Frontal cortex (tissue), 4 donors: Measurements from ENCODE around the gene LYL1. TPM values are rescaled to one million over a fixed set of nuclear protein-coding genes. Genes with fewer than 3 reads are reported as not detected.
A peak's percentile ranks its signal among the peaks of the same experiment; 100 is the strongest.

Experiments
- DNase-seq, 2 donors: peaks; one replicate each; pipeline ENCODE4 v3.0.0; 2012; ENCODE audit warnings: low spot score in 2 of 2
- FAIRE-seq: peaks from 2 replicates; lab custom pipeline; 2012; peaks lifted over from hg19 to GRCh38; lab: Jason Lieb, UNC
- total RNA-seq: library from RNA; depleted of rRNA; stranded (reverse); fragments of >200 nt; gene quantifications from one replicate; pipeline ENCODE4 v1.2.3, GENCODE V29; 2014
- donor health status: control.
- donor health status: control.
- donor health status: control.

Gene LYL1
- total RNA-seq, 1 donor from 2014 or later = 2.9 TPM

- DNase-seq (peak in 1 of 2 donors; percentile 60), FAIRE-seq (no peak)
Measured at GRCh38 chr19:13082192-13083007, 20.3 kb downstream of the LYL1 start.

GRCh38 chr19:13079542-13079986 is 23.1 kb downstream of the LYL1 start:
- FAIRE-seq (no peak), DNase-seq (no peak)

DNA sequence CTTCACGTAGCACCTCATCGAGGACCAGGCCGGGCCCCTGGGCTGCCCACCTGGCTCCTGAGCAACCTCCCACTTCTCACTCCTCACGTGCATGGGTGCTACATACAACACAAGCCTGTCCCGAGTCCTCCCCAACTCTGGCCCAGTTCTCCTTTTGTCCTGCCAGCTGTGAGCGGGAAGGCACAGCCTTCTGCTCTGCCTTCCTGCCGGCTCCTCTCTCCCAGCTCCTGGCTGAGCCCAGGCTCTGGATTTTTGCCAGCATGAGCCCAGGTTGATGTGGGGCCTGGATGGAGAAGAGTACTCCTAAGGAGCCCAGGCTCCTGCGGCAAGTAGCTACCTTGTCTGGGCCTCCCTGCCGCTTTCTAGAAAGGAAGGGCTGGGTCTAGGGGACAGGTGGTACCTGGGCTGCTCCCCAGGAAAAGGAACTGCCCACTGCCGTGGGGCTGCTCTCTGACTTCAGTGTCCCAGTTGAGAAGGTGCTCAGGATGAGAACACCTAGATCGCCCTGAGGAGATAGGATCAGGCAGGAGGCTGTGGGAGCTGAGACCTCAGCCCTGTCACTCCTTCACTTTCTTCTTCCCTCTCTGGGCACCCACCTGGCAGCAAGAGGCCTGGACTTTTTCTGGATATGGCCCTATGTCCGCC is 23.6 kb downstream of the LYL1 start:
- no peak for FAIRE-seq
- DNase-seq = no peak

DNA sequence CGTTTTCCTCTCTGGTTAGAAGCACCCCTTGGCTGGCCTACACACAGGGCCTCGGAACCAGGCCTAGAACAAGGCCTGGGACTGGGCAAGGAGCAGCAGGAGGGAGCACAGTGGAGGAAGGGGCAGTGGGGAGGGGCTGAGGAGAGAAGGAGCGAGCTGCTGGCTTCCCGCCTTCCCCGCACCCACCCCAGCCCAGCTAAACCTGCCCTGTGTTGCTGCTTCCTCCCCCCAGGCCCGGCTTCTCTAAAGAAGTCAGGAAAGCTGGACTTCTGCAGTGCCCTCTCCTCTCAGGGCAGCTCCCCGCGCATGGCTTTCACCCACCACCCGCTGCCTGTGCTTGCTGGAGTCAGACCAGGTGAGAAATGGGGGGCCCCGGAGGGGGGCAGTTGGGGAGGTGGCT is 24.3 kb downstream of the LYL1 start:
- FAIRE-seq (no peak), DNase-seq (no peak)

- FAIRE-seq (no peak), DNase-seq (peak in 1 of 2 donors; percentile 70)
Measured at GRCh38 chr19:13077240-13077639, 25.4 kb downstream of the LYL1 start.

DNA sequence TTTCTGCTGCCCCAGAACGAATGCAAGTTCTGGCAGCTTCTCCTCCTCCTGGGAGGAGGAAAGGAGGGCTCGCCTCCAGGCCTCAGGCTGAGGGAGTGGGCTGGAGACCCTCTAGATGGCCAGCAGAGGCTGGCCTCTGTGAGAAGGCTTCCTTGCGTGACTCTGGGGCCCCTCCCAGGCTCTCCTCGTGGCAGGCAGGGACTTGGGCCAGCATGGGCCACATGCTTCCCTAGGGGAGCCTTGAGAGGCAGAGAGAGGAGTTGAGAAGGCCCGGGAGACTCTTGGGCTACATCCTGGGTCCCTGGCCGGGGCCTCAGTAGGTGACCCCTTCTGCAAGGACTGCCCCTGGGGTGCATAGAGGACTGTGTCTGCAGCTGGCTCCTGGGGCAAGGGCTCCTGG is 25.9 kb downstream of the LYL1 start:
- no peak for DNase-seq
- FAIRE-seq = no peak

DNA sequence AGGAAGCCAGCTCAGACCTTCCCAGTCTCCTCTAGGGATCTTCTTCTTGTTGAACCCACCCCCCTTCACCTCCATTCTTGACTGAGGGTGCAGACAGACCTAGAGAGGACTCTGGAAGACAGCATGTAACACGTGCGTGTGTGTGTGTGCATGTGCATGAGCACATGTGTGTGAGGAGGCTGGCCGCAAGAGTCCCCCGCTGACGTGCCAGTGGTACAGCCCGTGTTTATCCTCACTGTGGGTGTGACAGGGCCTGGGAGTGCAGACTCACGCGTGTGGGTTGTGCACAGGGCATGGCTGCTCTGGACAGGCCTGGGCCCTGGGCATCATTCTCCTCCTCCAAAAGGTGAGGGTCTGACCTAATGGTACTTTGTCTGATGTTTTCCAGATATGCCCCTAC is 26.3 kb downstream of the LYL1 start:
- no peak for DNase-seq
- FAIRE-seq = no peak

GRCh38 chr19:13074378-13074777 is 28.3 kb downstream of the LYL1 start:
- FAIRE-seq (no peak), DNase-seq (no peak)

GRCh38 chr19:13073263-13073662 is 29.4 kb downstream of the LYL1 start:
- FAIRE-seq = no peak
- DNase-seq = no peak

DNA sequence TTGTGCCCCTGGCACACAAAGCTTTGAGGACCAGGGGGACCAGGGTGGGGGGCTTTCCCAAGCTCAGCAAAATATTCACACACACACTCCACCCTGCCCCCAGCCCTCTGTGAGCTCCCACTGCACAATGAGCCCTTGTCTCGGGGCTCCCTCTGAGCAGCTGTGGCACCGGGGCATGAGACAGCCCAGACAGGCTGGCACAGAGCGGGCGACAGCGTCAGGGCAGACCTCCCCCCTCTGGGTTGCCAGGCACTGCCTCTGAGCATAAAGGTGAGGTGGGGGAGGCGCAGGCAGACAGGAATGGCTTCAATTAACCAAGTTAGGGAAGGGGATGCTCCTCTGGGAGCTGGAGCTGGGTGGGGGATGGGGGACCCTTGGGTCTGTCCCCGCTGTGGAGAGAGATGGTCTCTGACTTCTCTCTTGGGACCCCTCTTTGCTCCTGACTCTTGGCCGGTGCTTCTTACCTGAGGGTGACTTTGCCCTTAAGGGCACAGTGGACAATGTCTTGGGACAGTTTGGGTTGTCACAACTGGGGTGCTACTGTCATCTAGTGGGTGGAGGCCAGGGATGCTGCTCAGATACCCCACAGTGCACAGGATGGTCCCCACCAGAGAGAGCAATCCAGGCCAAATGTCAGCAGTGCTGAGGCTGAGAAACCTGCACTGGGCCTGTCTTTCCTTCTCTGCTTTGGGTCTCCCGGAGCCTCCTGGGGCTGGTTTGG is 30.3 kb downstream of the LYL1 start:
- DNase-seq = peak in 1 of 2 donors; percentile 73
- FAIRE-seq = no peak

DNA sequence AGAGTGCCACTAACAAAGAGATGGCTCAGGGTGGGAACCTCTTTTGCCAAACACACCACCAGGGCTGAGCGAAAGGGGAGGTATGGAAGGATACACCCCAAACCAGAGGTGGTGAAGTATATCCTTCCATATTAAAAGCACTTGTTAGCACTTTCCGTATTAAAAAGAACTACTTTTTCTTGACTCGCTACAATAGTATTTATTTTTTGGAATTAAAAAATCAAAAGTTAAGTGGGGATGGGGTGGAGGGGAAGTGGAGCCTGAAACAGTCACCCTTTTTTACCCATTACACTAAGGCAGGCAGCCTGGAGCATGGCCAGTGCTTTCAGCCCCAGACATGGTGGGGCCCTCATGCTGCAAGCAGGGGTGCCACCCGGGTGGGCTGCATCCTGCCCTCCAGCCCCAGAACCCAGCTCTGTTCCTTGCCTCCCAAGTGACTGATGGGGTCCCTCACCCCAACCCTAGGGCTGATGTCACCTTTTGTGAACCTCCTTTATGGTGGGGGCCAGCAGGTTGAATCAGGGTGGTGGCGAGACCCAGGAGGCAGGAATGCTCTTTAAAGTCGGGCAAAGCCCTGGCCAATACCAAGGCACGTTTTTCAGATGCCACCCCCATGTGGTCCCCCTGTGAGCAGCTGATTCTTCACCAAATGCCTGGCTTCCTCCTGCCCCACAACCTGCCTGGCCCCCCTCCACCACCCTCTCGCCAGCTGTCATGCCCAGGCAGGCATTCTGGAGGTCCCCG is 31.0 kb downstream of the LYL1 start:
- FAIRE-seq = no peak

GRCh38 chr19:13070425-13071140 is 32.1 kb downstream of the LYL1 start:
- FAIRE-seq (no peak), DNase-seq (no peak)

More for the DNA sequence above, 31.0 kb downstream of the LYL1 start:
- no peak for DNase-seq

DNA sequence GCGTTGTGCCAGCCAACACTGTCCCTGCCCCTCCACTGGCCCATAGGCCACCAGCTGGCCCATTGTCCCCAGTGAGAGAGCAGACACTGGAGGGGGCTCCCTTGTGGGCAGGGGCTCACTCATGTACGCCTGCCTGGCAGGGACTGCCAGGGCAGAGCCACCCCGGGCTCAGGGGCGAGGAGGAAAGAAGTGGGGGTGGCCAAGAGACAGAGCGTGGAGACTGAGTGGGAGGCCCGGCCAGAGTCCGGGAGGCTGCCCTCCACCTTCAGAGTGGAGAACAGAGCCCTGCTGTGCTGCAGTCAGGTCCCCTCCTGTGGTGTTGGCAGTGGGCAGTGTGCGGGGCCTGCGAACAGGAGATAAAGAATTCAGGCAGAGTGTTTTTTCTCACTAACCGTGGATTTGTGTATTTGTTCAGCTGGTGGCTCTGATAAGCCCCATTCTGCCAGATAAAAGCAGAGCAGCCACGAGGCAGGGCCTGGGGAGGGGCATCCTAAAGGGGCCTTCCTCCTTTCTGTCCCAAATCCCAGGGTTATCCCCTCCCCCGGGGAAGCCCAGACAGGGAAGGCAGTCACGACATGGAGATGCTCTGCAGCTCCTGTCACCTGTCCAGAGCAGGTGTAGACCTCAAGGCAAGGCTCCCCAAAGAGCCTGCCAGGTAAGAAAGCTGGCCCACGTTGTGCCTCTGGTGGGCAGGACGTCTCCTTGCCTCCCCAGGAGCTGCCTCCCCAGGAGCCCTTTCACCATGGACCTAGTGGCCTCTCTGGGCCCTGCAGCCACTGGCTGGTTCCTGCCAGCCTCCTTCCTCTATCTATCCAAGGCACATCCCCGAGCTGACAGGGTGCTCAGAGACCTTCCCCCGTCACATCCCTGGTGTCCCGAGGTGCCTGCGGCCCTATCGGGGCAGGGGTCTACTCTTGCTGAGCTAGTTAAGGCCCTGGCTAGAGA is 33.0 kb downstream of the LYL1 start:
- no peak for DNase-seq
- FAIRE-seq = no peak

- FAIRE-seq (no peak), DNase-seq (no peak)
Measured at GRCh38 chr19:13068085-13068846, 34.4 kb downstream of the LYL1 start.

DNA sequence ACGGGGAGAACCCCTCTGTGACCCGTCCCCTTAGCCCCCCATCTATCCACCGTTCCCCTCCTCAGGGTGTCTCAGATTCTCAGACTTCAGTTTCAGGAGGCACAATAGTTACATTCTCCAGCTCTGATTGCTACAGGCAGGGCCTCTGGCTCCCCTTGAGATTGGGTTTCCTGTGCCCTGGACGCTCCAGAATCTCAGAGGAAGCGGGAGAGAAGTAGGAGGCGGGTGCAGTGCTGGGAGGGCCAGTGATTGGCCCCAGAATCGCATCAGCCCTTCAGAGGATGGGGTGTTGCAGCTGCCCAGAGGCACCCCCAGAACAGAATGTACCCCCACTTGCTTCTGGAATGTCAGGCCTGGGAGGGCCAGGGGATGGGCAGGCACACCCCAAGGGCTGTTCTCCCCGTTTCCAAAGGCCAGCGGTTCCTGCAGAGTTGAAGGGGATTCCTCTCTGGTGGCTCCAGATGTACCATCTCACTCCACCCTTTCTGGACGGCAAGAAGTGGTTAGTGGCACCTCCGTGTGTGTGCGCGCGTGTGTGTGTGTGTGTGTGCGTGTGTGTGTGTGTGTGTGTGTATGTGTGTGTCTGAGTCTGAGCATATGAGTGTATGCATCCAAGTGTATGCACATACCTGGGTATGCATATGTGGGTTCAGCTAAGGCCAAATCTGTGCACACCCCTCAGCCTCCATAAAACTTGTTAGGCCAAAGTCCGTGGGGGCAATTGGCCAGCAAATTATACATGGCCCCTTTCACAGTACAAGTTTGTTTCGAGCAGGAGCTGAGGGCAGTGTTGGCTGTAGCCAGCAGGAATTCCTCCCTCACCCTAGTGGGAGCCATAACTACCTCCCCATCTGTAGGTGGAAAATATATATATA is 35.5 kb downstream of the LYL1 start:
- DNase-seq = no peak
- no peak for FAIRE-seq

- FAIRE-seq = no peak
- DNase-seq = no peak
Measured at GRCh38 chr19:13066226-13066625, 36.4 kb downstream of the LYL1 start.

DNA sequence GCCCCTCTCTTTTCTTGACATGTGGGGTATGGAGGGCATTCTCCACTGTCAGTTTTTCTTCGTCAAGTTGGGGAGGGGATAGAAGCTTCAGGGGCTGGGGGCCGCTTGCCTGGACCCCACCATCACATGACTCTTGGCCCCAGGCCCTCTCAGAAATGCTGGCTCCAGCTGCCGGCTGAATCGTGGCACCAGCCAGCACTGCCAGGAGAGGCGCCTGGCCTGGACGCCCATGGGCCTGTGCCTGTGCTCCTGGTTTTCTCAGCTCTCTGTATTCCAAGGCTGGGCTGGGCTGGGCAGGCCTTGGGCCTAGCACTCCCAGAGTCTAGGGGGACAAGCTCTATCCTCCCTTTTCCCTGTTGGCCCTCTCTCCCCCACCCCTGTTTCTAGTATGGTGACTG is 38.6 kb downstream of the LYL1 start:
- no peak for DNase-seq

More for the DNA sequence above, 38.6 kb downstream of the LYL1 start:
- no peak for FAIRE-seq
